ENCODE measurements around the gene PPP1R7. TPM values are rescaled to one million over a fixed set of nuclear protein-coding genes. Genes with fewer than 3 reads are reported as not detected.

Gene PPP1R7
- polyA plus RNA-seq, 3 donors: 54.9 to 102 (median 84.4) TPM

- Mint-ChIP-seq H3K27ac (no peak overlapping the region), H3K27me3 (ENCODE audit: low read depth in 3 of 3) (peaks cover 0 to 1% (median 0%) of the 10 kb centered on the region in 3 donors), H3K4me3 (no peak overlapping the region), H3K4me1 (no peaks in the 10 kb centered on the region), H3K36me3 (peaks cover 34 to 46% of the 10 kb centered on the region in 2 donors), H3K9me3 (peaks cover 0 to 2% (median 0%) of the 10 kb centered on the region in 7 donors)
- H2AFZ ChIP-seq (ENCODE audit: insufficient read depth, low read depth, low read length, poor library complexity, severe bottlenecking): no peak overlapping the region
- no peak overlapping the region for H3K9ac ChIP-seq (ENCODE audit: insufficient read depth, low read length, poor library complexity, severe bottlenecking)
- H4K20me1 ChIP-seq (ENCODE audit: insufficient read depth, low read length): no peaks in the 10 kb centered on the region
- no peak overlapping the region for H3K4me3 ChIP-seq (replicated peaks in 1 of 3; ENCODE audit: low read depth in 2 of 3, low read length in 3 of 3)
- H3K4me1 ChIP-seq (ENCODE audit: control insufficient read depth in 1 of 2, insufficient read depth in 2 of 2, low read length in 2 of 2): no peaks in the 10 kb centered on the region
- intact Hi-C loops (cut with micrococcal nuclease): no loop called here
- H3K27me3 ChIP-seq (ENCODE audit: control insufficient read depth in 2 of 2, insufficient read depth in 2 of 2, low read length in 2 of 2): no peaks in the 10 kb centered on the region
- peaks cover 4 to 28% of the 10 kb centered on the region in 2 donors for H3K36me3 ChIP-seq (replicated peaks in 1 of 2; ENCODE audit: control insufficient read depth in 1 of 2, insufficient read depth in 2 of 2, low read length in 2 of 2)
- H3K27ac ChIP-seq (ENCODE audit: low read depth in 1 of 2, low read length in 2 of 2): no peak overlapping the region
- DNase-seq: no peak
- H3K4me2 ChIP-seq (replicated peaks; ENCODE audit: extremely low read depth, low read length, poor library complexity, severe bottlenecking): no peak overlapping the region
- TF ChIP-seq CTCF (IDR thresholded peaks at IDR 0.05): no peak
- no peaks in the 10 kb centered on the region for H3K79me2 ChIP-seq (ENCODE audit: insufficient read depth, low read length)
- no peaks in the 10 kb centered on the region for H3K9me3 ChIP-seq (replicated peaks in 1 of 2; ENCODE audit: control insufficient read depth in 1 of 2, insufficient read depth in 1 of 2, low read length in 2 of 2)
- 97% methylated on average over 8 of the region's 8 CpGs for WGBS (ENCODE audit: insufficient coverage)
Measured at GRCh38 chr2:241115361-241115760, 34.9 kb upstream of the PPP1R7 start.

- no peaks in the 10 kb centered on the region for H3K27me3 ChIP-seq (ENCODE audit: control insufficient read depth in 2 of 2, insufficient read depth in 2 of 2, low read length in 2 of 2)
- no peak overlapping the region for H3K9ac ChIP-seq (ENCODE audit: insufficient read depth, low read length, poor library complexity, severe bottlenecking)
- intact Hi-C loops (cut with micrococcal nuclease): no loop called here
- peaks cover 0 to 2% (median 0%) of the 10 kb centered on the region in 7 donors for H3K9me3 Mint-ChIP-seq
- no peaks in the 10 kb centered on the region for H4K20me1 ChIP-seq (ENCODE audit: insufficient read depth, low read length)
- H3K4me3 ChIP-seq (replicated peaks in 1 of 3; ENCODE audit: low read depth in 2 of 3, low read length in 3 of 3): no peak overlapping the region
- no peaks in the 10 kb centered on the region for H3K4me1 ChIP-seq (ENCODE audit: control insufficient read depth in 1 of 2, insufficient read depth in 2 of 2, low read length in 2 of 2)
- no peaks in the 10 kb centered on the region for H3K4me1 Mint-ChIP-seq
- 96% methylated on average over 29 of the region's 32 CpGs for WGBS (ENCODE audit: insufficient coverage)
- no peak for TF ChIP-seq CTCF (IDR thresholded peaks at IDR 0.05)
- H3K27ac ChIP-seq (ENCODE audit: low read depth in 1 of 2, low read length in 2 of 2): no peak overlapping the region
- peak overlapping the region in 1 of 2 donors; percentile 37 for H3K4me3 Mint-ChIP-seq
- H2AFZ ChIP-seq (ENCODE audit: insufficient read depth, low read depth, low read length, poor library complexity, severe bottlenecking): no peak overlapping the region
- H3K4me2 ChIP-seq (replicated peaks; ENCODE audit: extremely low read depth, low read length, poor library complexity, severe bottlenecking): no peak overlapping the region
- H3K27me3 Mint-ChIP-seq (ENCODE audit: low read depth in 3 of 3): no peaks in the 10 kb centered on the region
- peaks cover 37 to 55% of the 10 kb centered on the region in 2 donors for H3K36me3 Mint-ChIP-seq
- no peaks in the 10 kb centered on the region for H3K79me2 ChIP-seq (ENCODE audit: insufficient read depth, low read length)
- no peak overlapping the region for H3K27ac Mint-ChIP-seq
- H3K9me3 ChIP-seq (replicated peaks in 1 of 2; ENCODE audit: control insufficient read depth in 1 of 2, insufficient read depth in 1 of 2, low read length in 2 of 2): no peaks in the 10 kb centered on the region
- DNase-seq: no peak
- peaks cover 8 to 28% of the 10 kb centered on the region in 2 donors for H3K36me3 ChIP-seq (replicated peaks in 1 of 2; ENCODE audit: control insufficient read depth in 1 of 2, insufficient read depth in 2 of 2, low read length in 2 of 2)
Measured at GRCh38 chr2:241116606-241117560, 33.4 kb upstream of the PPP1R7 start.
